ELR (cell line): ENCODE results near the gene CLECL1.
A peak's percentile ranks its signal among the peaks of the same experiment; 100 is the strongest.
"Not testable (repeated sequence)": the region's sequence is repeated elsewhere in the genome, so short reads cannot be mapped to it uniquely, and the experiment has no call there.

Experiments
- DNase-seq: peaks from one replicate; pipeline ENCODE4 v3.0.0-alpha.2; 2015; ENCODE audit warnings: low read depth

CLECL1 gene

GRCh38 chr12:9751204-9752144 is 18.6 kb upstream of the CLECL1 start:
- peak; percentile 76 for DNase-seq

- DNase-seq, result peak; percentile 87
Measured at GRCh38 chr12:9750276-9751203, 17.6 kb upstream of the CLECL1 start.

GRCh38 chr12:9749640-9750039 is 16.7 kb upstream of the CLECL1 start:
- no peak for DNase-seq

DNA sequence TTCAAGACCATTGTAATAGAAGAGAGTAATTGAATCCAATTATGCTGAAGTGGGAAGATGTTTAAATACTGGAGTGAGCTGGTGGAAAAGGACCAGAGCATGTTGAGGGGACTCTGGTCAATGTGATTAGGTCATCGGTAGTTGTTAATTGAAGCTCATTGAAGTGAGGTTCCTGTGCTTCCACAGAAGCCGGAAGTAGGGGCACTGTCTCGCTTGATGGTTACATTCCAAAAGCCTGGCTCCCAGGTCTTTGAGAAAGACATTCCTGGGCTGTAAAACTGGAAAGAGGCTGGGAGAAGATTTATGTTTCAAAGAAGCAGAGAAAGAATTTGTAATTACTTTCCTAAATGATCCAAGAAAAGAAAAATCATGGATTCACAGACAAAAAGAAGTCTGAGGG is 12.3 kb upstream of the CLECL1 start:
- DNase-seq, result no peak

- no peak for DNase-seq
Measured at GRCh38 chr12:9742661-9743060, 9.8 kb upstream of the CLECL1 start.

- no peak for DNase-seq
Measured at GRCh38 chr12:9741726-9742125, 8.8 kb upstream of the CLECL1 start.

GRCh38 chr12:9740106-9740750 is 7.3 kb upstream of the CLECL1 start:
- DNase-seq, result no peak

DNA sequence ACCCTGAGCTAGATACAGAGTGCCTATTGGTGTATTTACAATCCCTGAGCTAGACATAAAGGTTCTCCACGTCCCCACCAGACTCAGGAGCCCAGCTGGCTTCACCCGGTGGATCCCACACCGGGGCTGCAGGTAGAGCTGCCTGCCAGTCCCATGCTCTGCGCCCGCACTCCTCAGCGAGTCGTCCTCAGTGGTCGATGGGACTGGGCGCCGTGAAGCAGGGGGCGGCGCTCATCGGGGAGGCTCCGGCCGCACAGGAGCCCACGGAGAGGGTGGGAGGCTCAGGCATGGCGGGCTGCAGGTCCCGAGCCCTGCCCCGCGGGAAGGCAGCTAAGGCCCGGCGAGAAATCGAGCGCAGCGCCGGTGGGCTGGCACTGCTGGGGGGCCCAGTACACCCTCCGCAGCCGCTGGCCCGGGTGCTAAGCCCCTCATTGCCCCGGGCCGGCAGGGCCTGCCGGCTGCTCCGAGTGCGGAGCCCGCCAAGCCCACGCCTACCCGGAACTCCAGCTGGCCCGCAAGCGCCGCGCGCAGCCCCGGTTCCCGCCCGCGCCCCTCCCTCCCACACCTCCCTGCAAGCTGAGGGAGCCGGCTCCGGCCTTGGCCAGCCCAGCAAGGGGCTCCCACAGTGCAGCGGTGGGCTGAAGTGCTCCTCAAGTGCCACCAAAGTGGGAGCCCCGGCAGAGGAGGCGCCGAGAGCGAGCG is 6.7 kb upstream of the CLECL1 start:
- DNase-seq, result not testable (repeated sequence)

- DNase-seq, result not testable (repeated sequence)
Measured at GRCh38 chr12:9738905-9739304, 6.0 kb upstream of the CLECL1 start.

- no peak for DNase-seq
Measured at GRCh38 chr12:9736936-9737705, 4.2 kb upstream of the CLECL1 start.

DNA sequence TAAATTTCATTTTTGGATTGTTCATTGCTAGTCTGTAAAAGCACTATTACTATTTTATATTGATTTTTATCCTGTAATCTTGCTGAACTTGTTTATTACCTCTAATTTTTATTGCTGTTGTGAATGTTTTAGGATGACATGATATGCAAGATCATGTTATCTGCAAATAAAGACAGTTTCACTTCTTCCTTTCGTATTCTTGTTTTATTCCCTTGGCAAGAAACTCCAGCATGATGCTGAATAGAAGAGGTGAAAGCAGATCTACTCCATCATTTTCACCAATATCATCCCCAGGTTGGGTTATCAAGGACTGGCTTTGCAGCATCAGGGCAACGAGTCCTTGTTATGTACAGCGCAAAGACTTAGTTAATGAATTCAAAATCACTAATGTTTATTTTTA is 2.7 kb upstream of the CLECL1 start:
- DNase-seq, result no peak

- no peak for DNase-seq
Measured at GRCh38 chr12:9731797-9732196, 1.1 kb downstream of the CLECL1 start.

- DNase-seq, result no peak
Measured at GRCh38 chr12:9731393-9731792, 1.5 kb downstream of the CLECL1 start.

DNA sequence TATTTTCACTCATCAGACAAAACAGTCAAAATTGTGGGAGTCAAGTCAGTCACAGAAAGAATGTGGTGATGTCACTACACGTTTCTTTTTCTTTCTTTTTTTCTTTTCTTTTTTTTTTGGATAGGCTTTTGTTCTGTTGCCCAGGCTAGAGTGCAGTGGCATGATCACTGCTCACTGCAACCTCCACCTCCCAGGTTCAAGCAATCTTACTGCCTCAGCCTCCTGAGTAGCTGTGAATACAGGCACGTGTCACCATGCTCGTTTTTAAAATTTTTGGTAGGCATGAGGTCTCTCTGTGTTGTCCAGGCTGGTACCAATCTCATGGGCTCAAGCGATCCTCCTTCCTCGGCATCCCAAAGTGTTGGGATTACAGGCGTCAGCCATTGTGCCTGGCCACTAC is 2.3 kb downstream of the CLECL1 start:
- no peak for DNase-seq

GRCh38 chr12:9730011-9730410 is 2.9 kb downstream of the CLECL1 start:
- DNase-seq, result no peak

GRCh38 chr12:9729082-9729481 is 3.8 kb downstream of the CLECL1 start:
- DNase-seq, result no peak

DNA sequence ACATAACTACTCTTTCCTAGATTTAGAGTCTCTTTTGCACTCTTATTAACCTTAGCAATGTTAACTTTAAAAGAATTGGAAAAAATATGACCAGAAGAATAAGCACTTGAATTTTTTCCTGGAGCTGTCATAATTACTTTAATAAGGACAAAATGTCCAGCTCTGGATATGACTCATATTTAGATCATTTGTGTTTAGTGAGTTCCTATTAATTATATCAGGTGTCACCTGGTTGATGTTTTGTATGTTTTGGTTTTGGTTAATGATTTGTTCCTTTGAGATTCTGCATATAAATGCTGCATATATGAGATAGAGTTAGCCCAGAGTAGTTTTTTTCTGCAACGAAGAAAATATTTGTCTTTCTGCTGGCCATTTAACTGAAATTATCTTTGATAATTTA is 5.1 kb downstream of the CLECL1 start:
- DNase-seq, result no peak

- DNase-seq, result no peak
Measured at GRCh38 chr12:9725213-9725870, 7.6 kb downstream of the CLECL1 start.

GRCh38 chr12:9724023-9724422 is 8.9 kb downstream of the CLECL1 start:
- DNase-seq, result no peak

- DNase-seq, result peak; percentile 38
Measured at GRCh38 chr12:9721394-9722092, 11.4 kb downstream of the CLECL1 start.
